Lung (tissue), 12 donors: ENCODE measurements around the gene NME8. TPM values are rescaled to one million over a fixed set of nuclear protein-coding genes. Genes with fewer than 3 reads are reported as not detected.

ENCODE experiments used
- ATAC-seq: fragments of 200-7000 bp; cut with Tn5 transposase; one replicate; pipeline ENCODE4 v1.9.1; 2020; ENCODE audit warnings: moderate number of reproducible peaks; ENCODE audit not compliant: insufficient read depth, low FRiP score
- DNase-seq, 3 donors: peaks; one replicate each; pipeline ENCODE4 v3.0.0-alpha.2; 2013 to 2017
- H3K27ac ChIP-seq, 2 donors: one replicate each; pipeline ENCODE4 v1.5.1; 2013; ENCODE audit warnings: mild to moderate bottlenecking in 2 of 2, moderate library complexity in 2 of 2, control low read depth in 1 of 2, inconsistent platforms in 1 of 2, low read depth in 1 of 2, low read length in 1 of 2
- H3K27me3 ChIP-seq, 3 donors: one replicate each; pipeline ENCODE4 v1.5.1; 2013; ENCODE audit warnings: low read length in 2 of 3; ENCODE audit not compliant: control insufficient read depth in 3 of 3, insufficient read depth in 3 of 3
- H3K36me3 ChIP-seq, 4 donors: one replicate each; pipeline ENCODE4 v1.5.1; 2013; ENCODE audit warnings: low read length in 4 of 4, mild to moderate bottlenecking in 1 of 4, moderate library complexity in 1 of 4; ENCODE audit not compliant: control insufficient read depth in 4 of 4, insufficient read depth in 4 of 4
- H3K4me1 ChIP-seq, 5 donors: one replicate each; pipeline ENCODE4 v1.5.1; 2013; ENCODE audit warnings: low read length in 5 of 5, mild to moderate bottlenecking in 2 of 5, moderate library complexity in 1 of 5; ENCODE audit not compliant: control insufficient read depth in 5 of 5, insufficient read depth in 5 of 5
- H3K4me3 ChIP-seq: one replicate; pipeline ENCODE4 v1.5.1; 2013; ENCODE audit warnings: mild to moderate bottlenecking, control low read depth, moderate library complexity
- H3K9ac ChIP-seq, 2 donors: one replicate each; pipeline ENCODE4 v1.5.1; 2013; ENCODE audit warnings: low read length in 2 of 2, control low read depth in 1 of 2; ENCODE audit not compliant: insufficient read depth in 1 of 2
- H3K9me3 ChIP-seq, 4 donors: one replicate each; pipeline ENCODE4 v1.5.1; 2013; ENCODE audit warnings: low read length in 3 of 4, mild to moderate bottlenecking in 1 of 4, moderate library complexity in 1 of 4; ENCODE audit not compliant: control insufficient read depth in 4 of 4, insufficient read depth in 3 of 4
- WGBS, 2 donors: extraction: QIAGEN DNeasy Blood & Tissue Kit; methylation state at CpG; one replicate each; pipeline ENCODE4 v1.1.7; 2013; 5-methylcytosine and 5-hydroxymethylcytosine counted together
- polyA plus RNA-seq, 2 donors: library from polyadenylated mRNA; stranded (reverse); fragments of 200-250 nt; gene quantifications; one replicate each; pipeline ENCODE4 v1.2.1, GENCODE V29; 2013
- total RNA-seq, 2 donors: library from RNA; depleted of rRNA in 1 of 2; stranded (reverse); fragments of >200 nt in 1 of 2; gene quantifications; one replicate each; pipeline ENCODE4 v1.2.1, GENCODE V29; 2014 to 2021
- TF ChIP-seq, protein P1 (sequence below): IDR thresholded peaks from 2 replicates; pipeline ENCODE4 v1.5.1; 2012; ENCODE audit warnings: mild to moderate bottlenecking; ENCODE audit errors: control extremely low read depth, extremely low read depth
- donor health status: control.
- donor health status: control.
- donor health status: Bipolar disorder and iron deficiency.
- donor health status: healthy.
- donor health status: DM: yes; HTN: yes; CAD: no.

Gene NME8
- total and polyA plus RNA-seq, 4 donors, result 0.28 to 1.8 (median 0.71) TPM

DNA sequence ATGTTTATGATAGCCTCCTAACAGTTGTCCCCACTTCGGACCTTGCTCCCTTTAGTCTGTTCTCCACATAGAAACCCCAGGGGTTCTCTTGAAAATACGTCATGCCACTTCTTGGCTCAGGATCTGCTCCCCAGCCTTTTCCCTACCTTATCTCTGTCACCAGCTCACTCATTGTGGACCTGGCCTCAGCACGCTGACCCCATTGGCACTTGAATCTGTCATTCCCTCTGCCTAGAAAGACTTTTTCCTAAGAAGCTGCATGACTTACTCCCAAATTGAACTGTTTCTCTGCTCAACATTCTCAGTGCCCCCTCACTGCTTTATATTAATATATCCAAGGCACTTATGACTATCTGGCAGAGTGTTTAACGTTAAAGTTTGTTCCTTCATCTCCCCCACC is 80.5 kb downstream of the NME8 start:
- no peak for ATAC-seq
- peaks cover 0 to 9% (median 0%) of the 10 kb centered on the region in 5 donors for H3K4me1 ChIP-seq

GRCh38 chr7:37930226-37930948 is 82.0 kb downstream of the NME8 start:
- DNase-seq (peak in 2 of 3 donors; percentile 37 to 66), ATAC-seq (peak; percentile 82)
- Histone ChIP-seq H3K36me3 (peaks cover 0 to 2% (median under 1%) of the 10 kb centered on the region in 4 donors), H3K27ac (peak overlapping the region in 1 of 2 donors; percentile 61), H3K4me3 (no peak overlapping the region), H3K27me3 (no peaks in the 10 kb centered on the region), H3K9ac (no peak overlapping the region), H3K4me1 (peaks cover 0 to 9% (median 0%) of the 10 kb centered on the region in 5 donors), H3K9me3 (peaks cover 0 to 7% (median 3%) of the 10 kb centered on the region in 4 donors)
- TF ChIP-seq, protein P1, sequence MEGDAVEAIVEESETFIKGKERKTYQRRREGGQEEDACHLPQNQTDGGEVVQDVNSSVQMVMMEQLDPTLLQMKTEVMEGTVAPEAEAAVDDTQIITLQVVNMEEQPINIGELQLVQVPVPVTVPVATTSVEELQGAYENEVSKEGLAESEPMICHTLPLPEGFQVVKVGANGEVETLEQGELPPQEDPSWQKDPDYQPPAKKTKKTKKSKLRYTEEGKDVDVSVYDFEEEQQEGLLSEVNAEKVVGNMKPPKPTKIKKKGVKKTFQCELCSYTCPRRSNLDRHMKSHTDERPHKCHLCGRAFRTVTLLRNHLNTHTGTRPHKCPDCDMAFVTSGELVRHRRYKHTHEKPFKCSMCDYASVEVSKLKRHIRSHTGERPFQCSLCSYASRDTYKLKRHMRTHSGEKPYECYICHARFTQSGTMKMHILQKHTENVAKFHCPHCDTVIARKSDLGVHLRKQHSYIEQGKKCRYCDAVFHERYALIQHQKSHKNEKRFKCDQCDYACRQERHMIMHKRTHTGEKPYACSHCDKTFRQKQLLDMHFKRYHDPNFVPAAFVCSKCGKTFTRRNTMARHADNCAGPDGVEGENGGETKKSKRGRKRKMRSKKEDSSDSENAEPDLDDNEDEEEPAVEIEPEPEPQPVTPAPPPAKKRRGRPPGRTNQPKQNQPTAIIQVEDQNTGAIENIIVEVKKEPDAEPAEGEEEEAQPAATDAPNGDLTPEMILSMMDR, result no peak
- 76 to 90% methylated on average over 5 of the region's 5 CpGs for WGBS, 2 donors

More for the DNA sequence above, 80.5 kb downstream of the NME8 start:
- TF ChIP-seq, protein P1, result no peak
- Histone ChIP-seq H3K4me3 (no peak overlapping the region), H3K27me3 (no peaks in the 10 kb centered on the region), H3K9me3 (peaks cover 0 to 8% (median 2%) of the 10 kb centered on the region in 4 donors), H3K27ac (no peak overlapping the region), H3K9ac (no peak overlapping the region), H3K36me3 (peaks cover 0 to 4% (median under 1%) of the 10 kb centered on the region in 4 donors)
- DNase-seq, result no peak
- 82 to 93% methylated on average over 4 of the region's 4 CpGs for WGBS, 2 donors

DNA sequence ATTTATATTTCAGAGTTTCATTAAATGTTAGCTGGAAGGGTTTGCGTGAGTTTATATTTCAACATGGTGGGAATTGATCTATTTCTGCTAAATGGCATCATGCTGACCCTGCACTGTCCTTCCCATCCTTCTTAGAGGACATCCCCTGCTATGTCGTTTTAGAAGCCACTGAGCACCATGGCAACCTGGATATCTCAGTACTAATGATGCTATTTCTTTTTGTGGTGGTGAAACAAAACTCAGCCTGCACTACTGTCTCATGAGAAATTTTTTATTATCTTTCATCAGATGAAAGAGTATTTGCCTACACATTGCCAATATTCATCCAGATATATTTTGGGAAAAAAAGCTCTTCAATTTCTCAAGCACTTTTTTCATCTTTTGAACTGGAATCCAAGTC is 84.1 kb downstream of the NME8 start:
- no peak overlapping the region for H3K9ac ChIP-seq
- 70 to 91% methylated on average over 2 of the region's 2 CpGs for WGBS, 2 donors

More for the DNA sequence above, 84.1 kb downstream of the NME8 start:
- no peak for DNase-seq
- TF ChIP-seq, protein P1, result no peak
- no peak overlapping the region for H3K27ac ChIP-seq
- H3K27me3 ChIP-seq, result no peaks in the 10 kb centered on the region
- H3K4me1 ChIP-seq, result peaks cover 0 to 9% (median 0%) of the 10 kb centered on the region in 5 donors
- ATAC-seq, result no peak
- H3K36me3 ChIP-seq, result no peaks in the 10 kb centered on the region
- H3K9me3 ChIP-seq, result peaks cover 0 to 1% (median 0%) of the 10 kb centered on the region in 4 donors
- H3K4me3 ChIP-seq, result no peak overlapping the region
